GM19025 (cell line): Measurements from ENCODE around the gene GSG1L.

Source experiments
- ATAC-seq: cut with Tn5 transposase; IDR thresholded peaks from one replicate; pipeline ENCODE4 v1.9.1; 2021; ENCODE audit warnings: mild to moderate bottlenecking, low read depth, moderate library complexity; ENCODE audit not compliant: unreplicated experiment

Gene GSG1L

GRCh38 chr16:27768651-27769272, 294.8 kb downstream of the GSG1L start:
- ATAC-seq = no peak

DNA sequence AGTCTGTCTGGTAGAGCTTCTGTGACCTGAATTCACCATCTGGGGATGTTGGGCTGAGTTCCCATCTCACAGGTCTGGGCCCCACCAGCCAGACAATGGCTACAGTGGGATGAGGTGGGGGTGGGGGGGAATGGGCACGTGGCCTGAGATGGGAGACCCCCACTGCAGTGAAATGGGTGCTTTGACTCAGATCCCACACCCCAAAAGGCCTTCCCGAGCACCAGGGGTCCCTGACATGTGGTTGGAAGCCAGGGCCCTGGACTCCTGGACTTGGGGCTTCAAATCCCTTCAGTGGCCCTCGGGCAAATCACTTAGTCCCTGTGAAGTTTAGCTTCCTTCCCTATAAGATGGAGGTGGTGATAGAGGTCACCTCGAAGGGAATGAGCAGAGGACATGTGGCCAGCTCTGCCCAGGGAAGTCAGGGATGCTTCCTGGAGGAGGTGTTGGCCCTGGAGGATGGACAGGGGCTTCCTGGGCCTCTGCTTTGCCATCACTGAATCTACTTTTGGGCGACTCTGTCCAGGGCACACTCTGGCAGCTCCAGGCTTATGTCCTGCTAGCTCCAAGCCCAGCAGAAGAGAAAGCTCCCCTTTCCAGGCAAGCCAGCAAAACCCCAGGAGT, 295.4 kb downstream of the GSG1L start:
- no peak for ATAC-seq

- no peak for ATAC-seq
These were observed 296.4 kb downstream of the GSG1L start for GRCh38 chr16:27767081-27767480.

DNA sequence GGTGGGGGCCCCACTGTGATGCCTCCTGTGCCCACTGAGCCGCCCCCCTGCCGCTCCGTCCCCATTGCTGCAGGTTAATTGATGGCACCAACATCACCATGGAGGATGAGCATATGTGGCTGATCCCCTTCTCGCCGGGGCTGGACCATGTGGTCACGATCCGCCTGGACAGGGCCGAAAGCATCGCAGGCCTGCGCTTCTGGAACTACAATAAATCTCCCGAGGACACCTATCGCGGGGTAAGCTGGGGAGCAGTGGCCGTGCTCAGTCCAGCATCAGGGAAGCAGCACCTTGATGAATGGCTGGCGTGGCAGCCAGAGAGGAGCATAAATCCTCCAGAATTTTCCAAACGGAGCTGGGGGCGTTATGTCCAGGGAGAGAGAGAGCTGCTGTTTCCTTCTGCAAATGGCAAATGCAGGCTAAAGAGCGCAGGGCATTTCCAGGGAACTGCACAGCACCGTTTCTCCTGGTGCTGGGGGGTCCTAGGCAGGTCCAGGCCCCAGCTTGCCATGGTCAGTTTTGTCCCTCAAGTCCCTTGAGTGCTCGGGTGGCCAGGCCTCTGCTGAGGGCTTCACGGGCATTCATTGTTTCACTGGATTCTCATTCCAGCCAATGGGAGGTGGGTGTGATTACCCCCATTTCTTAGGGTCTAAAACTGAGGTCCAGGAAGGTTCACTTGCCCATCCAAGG, 297.1 kb downstream of the GSG1L start:
- ATAC-seq = no peak

- ATAC-seq = no peak
These were observed 298.4 kb downstream of the GSG1L start for GRCh38 chr16:27764869-27765675.

DNA sequence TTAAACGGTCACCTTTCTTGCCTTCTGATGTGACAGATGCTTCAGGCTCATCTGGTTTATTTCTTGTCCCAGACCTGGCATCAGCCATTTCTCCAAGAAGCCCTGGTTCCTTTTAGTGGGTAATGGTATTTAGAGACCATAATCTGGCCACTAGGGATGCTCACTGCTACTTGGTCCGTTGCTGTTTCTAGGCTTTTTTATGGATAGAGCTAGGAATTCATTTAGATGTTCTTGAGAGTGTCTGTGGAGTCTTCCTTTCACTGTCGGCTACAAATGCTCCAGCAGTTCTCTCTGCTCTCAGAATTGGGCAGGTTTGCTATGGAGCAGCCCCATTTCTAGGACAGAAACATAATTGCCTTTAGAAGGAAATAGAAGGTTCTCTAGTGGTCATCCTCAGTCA, 299.1 kb downstream of the GSG1L start:
- ATAC-seq = no peak

DNA sequence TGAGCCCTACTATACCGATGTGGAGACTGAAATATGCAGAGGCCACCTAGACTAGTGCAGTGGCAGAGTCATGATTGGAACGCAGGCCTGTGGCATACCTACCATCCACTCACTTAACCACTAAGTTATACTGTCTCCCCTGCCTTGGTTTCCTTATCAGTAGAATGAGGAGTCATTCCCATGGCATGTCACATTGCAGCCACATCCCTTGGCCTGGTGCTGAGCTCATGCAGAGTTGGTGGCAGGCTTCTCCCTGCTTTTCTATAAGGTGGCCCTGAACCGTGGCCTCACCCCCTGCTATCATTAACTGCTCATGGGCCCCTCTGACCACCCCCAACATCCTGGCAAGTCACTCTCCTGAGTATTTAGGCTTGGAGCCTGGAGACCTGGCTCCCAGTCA, 301.1 kb downstream of the GSG1L start:
- ATAC-seq = no peak

DNA sequence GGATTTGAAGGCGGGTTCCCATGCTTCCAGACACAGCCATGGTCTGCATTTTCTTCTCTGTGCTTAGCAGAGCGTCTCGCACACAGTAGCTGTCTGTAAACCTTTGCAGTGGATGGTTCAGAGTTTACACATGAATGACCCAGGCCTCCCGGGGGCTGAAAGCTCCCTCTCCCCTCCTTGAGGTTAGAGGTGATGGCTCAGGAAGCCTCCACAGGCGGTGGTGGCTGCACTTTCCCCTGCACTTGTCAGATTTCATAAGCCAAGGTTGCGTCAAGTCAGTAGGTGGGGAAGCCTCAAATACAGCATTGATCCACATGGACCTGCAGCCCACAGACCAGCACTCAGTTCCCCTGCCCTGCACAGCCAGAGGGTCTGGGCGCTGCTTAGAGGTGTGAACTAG, 301.7 kb downstream of the GSG1L start:
- ATAC-seq = no peak

DNA sequence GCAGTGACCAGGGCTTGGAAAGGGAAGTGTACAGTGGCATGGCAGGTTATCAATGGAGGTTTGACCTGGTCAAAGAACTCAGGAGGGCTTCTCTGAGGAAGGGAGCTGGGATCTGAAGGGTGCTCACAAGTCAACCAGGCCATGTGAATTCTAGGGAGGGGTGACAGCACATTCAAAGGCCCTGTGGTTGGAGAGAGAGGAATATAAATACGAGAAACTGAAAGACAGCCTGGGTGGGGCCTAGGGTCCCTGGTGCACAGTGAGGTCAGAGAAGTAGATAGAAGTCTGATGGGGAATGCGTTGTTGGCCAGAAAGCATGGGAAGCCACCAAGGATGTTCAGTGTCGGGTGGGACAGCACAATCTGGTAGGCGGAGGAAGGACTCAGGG, 302.7 kb downstream of the GSG1L start:
- ATAC-seq = no peak

GRCh38 chr16:27759967-27760788, 303.3 kb downstream of the GSG1L start:
- ATAC-seq = no peak

GRCh38 chr16:27759301-27759871, 304.1 kb downstream of the GSG1L start:
- ATAC-seq = no peak

- ATAC-seq = no peak
These were observed 305.0 kb downstream of the GSG1L start for GRCh38 chr16:27758544-27758943.

GRCh38 chr16:27756206-27756970, 307.1 kb downstream of the GSG1L start:
- ATAC-seq = no peak

DNA sequence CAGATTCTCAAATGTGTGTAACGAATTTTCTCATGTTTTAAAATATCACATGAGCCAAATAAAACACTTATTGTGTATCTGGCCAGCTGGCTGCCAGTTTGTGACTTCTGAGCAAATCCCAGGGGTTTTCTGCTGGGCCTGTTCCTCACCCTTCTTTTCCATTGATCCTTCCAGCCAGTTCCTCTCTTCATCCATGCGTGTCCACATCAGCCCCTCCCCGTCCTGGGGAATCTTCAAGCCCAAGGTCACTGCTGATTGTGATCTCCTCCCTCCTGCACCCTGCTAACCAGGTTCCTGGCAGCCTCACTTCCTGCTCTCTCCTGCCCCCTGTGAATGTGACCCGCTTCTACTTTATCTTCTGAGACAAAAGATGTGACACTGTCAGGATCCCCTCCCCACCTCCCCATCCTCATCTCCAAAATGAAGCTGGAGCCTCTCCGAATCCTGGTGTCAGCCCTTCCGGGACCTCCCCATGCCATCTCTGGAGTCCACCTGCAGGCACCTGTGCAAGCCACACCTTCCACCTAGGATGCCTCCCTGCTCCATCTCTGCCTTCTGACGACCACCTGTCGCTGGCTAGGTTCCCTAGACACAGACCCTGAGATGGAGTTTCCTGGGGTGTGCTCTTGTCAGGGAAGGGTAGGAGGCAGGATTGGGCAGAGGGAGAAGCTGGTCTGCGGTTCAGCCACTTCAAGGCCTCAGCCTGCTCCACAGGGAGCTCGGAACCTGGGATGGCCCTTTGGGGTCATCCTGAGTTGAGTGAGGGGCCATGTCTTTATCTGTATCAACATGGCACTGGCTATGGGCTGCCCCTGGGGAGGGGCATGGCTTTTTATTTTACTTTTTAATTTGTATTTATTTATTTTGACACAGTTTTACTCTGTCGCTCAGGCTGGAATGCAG, 308.5 kb downstream of the GSG1L start:
- no peak for ATAC-seq

GRCh38 chr16:27753563-27753962, 310.0 kb downstream of the GSG1L start:
- ATAC-seq = no peak

- ATAC-seq = no peak
These were observed 311.3 kb downstream of the GSG1L start for GRCh38 chr16:27752241-27752640.

DNA sequence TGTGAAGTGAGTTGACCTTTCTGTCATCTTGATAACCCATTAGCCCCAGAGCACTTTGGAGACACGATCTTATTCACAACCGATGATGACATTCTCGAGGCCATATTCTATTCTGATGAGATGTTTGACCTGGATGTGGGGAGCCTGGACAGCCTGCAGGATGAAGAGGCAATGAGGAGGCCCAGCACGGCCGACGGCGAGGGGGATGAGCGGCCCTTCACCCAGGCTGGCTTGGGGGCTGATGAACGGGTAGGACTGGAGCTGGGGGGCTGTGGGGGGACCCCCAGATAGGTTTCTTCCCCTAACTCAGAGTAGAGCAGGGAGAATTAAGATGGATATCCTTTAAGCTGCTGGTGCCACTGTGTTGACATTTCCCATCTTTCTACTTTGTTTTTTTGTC, 311.8 kb downstream of the GSG1L start:
- ATAC-seq = no peak

GRCh38 chr16:27751233-27751632, 312.3 kb downstream of the GSG1L start:
- ATAC-seq = no peak
